Upper lobe of left lung (tissue), 6 donors: Measurements from ENCODE around the gene FOLH1. TPM values are rescaled to one million over a fixed set of nuclear protein-coding genes. Genes with fewer than 3 reads are reported as not detected.
A peak's percentile ranks its signal among the peaks of the same experiment; 100 is the strongest.
"Not testable (repeated sequence)": the region's sequence is repeated elsewhere in the genome, so short reads cannot be mapped to it uniquely, and the experiment has no call there.

Experiments used
- ATAC-seq, 2 donors: fragments of 200-7000 bp; cut with Tn5 transposase; one replicate each; pipeline ENCODE4 v1.9.1; 2022; ENCODE audit warnings: mild to moderate bottlenecking in 2 of 2, moderate library complexity in 2 of 2; ENCODE audit not compliant: low FRiP score in 2 of 2
- DNase-seq, 2 donors: peaks; one replicate each; pipeline ENCODE4 v3.0.0-alpha.2; 2019 to 2020
- H3K27ac ChIP-seq, 4 donors: fragments of 200-600 bp; sonication (generic); one replicate each; pipeline ENCODE4 v1.5.1; 2016 to 2019
- H3K27me3 ChIP-seq, 4 donors: fragments of 200-600 bp; sonication (generic); one replicate each; pipeline ENCODE4 v1.5.1; 2017 to 2019
- H3K36me3 ChIP-seq, 4 donors: fragments of 200-600 bp; sonication (generic); one replicate each; pipeline ENCODE4 v1.5.1; 2016 to 2019
- H3K4me1 ChIP-seq, 4 donors: fragments of 200-600 bp; sonication (generic); one replicate each; pipeline ENCODE4 v1.5.1; 2018 to 2019
- H3K4me3 ChIP-seq, 4 donors: fragments of 200-600 bp; sonication (generic); one replicate each; pipeline ENCODE4 v1.5.1; 2017 to 2019; ENCODE audit warnings: mild to moderate bottlenecking in 2 of 4, moderate library complexity in 1 of 4
- H3K9me3 ChIP-seq, 4 donors: fragments of 200-600 bp; sonication (generic); one replicate each; pipeline ENCODE4 v1.5.1; 2018 to 2019
- EP300 ChIP-seq, 4 donors: sonication (generic); formaldehyde crosslinking; IDR thresholded peaks; one replicate each; pipeline ENCODE4 v1.5.1; 2017; ENCODE audit warnings: antibody characterized with exemption in 4 of 4, control low read depth in 2 of 4
- POLR2A ChIP-seq, 4 donors: fragments of 450-650 bp; IDR thresholded peaks; one replicate each; pipeline ENCODE4 v1.5.1; 2016 to 2017; ENCODE audit warnings: antibody characterized with exemption in 4 of 4, mild to moderate bottlenecking in 2 of 4
- POLR2AphosphoS5 ChIP-seq, 2 donors: sonication (generic); formaldehyde crosslinking; IDR thresholded peaks; one replicate each; pipeline ENCODE4 v1.5.1; 2017; ENCODE audit warnings: antibody characterized with exemption in 2 of 2
- WGBS, 2 donors: methylation state at CpG; one replicate each; pipeline ENCODE4 v1.1.5; 2017 to 2018; 5-methylcytosine and 5-hydroxymethylcytosine counted together
- total RNA-seq, 6 donors: library from RNA; depleted of rRNA in 4 of 6; stranded (reverse); fragments of >200 nt in 4 of 6; gene quantifications; one replicate each; pipeline versions ENCODE4 v1.1.0 to v1.2.1, GENCODE V29; 2016 to 2021
- TF ChIP-seq, protein P1 (sequence below), 6 experiments: fragments of 450-650 bp in 4 of 6; fragments of 200-600 bp in 2 of 6; sonication (generic) in 2 of 6; IDR thresholded peaks; one replicate each; pipeline ENCODE4 v1.5.1; 2016 to 2019; ENCODE audit warnings: antibody characterized with exemption in 6 of 6
- donor health status: DM: no; HTN: no; CAD: no; lungs with moderate emphysema.
- donor health status: DM: no; HTN: yes; CAD: no; lungs with severe emphysema.

FOLH1 gene
- total RNA-seq, 6 donors from 2014 or later = 0.39 to 2.9 (median 1.8) TPM; not detected in 1

DNA sequence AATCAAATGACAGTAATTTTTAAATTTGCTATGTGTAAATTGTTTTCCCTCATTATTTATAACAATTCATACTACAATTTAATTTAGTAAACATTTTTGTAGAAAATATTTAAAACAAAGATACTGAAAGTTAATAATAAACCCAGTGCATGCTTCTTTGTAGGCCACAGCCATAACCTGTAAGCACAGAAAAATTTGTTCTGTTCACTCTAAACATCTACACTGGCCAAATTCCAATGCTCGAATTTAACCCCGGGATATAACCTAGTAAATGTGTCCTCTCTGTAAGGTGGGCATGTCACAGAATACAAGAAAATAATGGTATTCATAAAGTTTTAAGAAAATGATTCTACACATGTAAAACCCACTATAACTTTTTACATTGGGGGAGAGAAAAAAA, 22.2 kb downstream of the FOLH1 start:
- not testable (repeated sequence) for DNase-seq, ATAC-seq, H3K4me1 ChIP-seq, H3K9me3 ChIP-seq, H3K36me3 ChIP-seq, H3K27me3 ChIP-seq, H3K27ac ChIP-seq, H3K4me3 ChIP-seq
- 81 to 91% methylated on average over 2 of the region's 2 CpGs for WGBS, 2 donors

DNA sequence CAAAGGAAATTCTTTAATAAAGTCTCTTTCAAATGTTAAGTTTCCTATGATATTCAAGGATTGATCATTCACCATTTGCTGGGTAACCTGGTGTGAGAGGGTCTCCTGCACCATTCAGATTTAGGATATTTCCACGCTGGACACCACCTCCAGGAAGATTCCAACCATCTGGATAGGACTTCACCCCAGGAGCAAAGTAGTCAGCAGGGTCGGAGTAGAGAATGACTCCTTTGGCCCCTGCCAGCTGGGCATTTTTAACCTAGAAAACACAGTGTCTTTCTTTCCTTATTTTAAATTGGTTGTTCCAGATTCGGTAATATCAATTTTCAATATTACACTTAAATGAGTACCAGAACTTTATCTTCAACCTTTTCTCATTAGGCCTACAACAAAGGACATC, 22.8 kb downstream of the FOLH1 start:
- DNase-seq, H3K27me3 ChIP-seq, ATAC-seq, H3K4me1 ChIP-seq, H3K4me3 ChIP-seq, H3K9me3 ChIP-seq, H3K27ac ChIP-seq, H3K36me3 ChIP-seq: not testable (repeated sequence)
- 83 to 87% methylated on average over 3 of the region's 3 CpGs for WGBS, 2 donors

DNA sequence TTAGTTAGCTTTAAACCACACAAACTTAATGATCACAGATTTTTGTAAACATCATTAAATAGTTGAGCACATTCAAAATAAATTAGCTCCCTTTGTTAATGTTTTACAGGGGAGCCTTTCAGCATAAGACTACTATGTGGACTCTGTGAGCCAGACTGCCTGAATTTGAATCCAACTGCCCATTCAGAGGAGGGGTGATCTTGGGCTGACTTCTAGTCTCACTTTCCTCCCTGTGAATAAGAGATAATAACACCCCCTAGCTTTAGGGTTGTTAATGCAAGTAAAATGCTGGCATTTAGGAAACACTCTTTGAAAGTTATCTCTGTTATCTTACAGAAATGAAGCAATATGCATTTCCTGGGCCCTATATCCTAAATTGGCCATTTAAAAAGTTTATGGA, 23.6 kb downstream of the FOLH1 start:
- not testable (repeated sequence) for H3K9me3 ChIP-seq, ATAC-seq, H3K4me3 ChIP-seq, H3K36me3 ChIP-seq, DNase-seq, H3K4me1 ChIP-seq, H3K27me3 ChIP-seq, H3K27ac ChIP-seq

DNA sequence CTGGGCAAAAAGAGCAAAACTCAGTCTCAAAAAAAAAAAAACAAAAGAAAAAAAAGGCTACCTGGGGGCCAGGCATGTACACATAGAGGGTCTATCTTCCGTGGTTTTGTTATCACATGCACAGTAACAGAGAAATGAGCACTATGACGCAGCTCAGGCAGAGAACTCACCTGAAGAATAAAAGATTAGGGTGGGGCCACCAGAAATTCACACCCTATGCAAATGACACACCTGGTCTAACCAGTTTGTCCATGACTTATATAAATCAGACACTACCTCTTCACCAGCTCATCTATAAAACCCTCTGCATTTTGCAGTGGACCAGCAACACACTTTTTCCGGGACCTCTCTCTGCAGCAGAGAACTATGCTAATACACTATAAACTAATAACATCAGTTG, 30.5 kb downstream of the FOLH1 start:
- H3K4me3 ChIP-seq, H3K27me3 ChIP-seq, H3K9me3 ChIP-seq, H3K27ac ChIP-seq, ATAC-seq, H3K4me1 ChIP-seq, H3K36me3 ChIP-seq, DNase-seq: not testable (repeated sequence)
- 53 to 58% methylated on average over 3 of the region's 3 CpGs for WGBS, 2 donors

DNA sequence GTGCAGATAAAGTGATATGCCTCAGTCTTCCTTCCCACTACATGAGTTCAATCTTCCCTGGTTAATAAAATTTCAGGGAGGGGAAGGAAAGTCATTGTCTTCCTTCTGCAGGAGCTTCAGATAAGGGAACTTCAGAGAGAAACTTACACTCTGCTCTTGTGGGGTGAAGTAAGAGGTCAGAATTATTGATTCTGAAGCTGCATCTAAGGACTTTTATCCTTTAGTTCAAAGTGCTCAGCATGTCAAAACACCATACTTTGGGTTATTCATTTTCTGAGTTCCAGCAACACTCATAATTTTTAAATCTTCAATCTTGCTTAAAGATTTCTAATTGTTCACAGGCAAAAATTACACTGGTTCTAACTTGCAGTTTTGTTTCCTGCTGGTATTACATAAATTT, 33.0 kb downstream of the FOLH1 start:
- not testable (repeated sequence) for H3K27ac ChIP-seq, H3K36me3 ChIP-seq, H3K4me3 ChIP-seq, H3K27me3 ChIP-seq, ATAC-seq, H3K9me3 ChIP-seq, DNase-seq, H3K4me1 ChIP-seq

DNA sequence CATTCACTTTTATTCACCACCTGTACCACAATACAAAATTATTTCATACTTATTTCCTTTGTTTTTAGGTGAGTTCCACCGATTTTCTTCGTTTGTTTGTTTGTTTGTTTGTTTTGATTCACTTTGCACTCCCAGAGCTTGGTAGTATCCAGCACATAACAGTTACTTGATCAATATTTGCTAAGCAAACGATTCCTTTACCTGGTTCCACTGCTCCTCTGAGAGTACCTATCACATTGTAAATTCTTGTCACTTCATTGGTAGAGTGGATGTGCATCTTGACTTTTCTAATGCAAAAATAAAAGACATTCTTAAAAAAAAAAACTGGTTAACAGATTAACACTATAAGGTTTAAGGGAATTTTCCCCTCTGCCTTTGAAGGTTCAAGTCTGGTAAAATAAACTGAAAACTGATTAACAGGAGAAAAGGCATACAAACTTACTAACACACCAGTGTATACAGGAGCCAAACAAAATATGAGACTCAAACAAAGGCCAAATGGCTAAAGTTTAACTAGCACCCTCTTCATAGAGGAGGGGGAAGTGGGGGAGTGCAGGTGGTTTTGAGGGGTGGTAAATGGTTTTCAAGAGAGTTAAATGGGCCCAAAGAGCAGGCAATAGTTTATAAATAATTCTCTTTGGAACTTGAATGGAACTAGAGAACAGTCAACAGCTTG, 33.6 kb downstream of the FOLH1 start:
- not testable (repeated sequence) for H3K36me3 ChIP-seq, ATAC-seq, DNase-seq, H3K27me3 ChIP-seq, H3K27ac ChIP-seq, H3K9me3 ChIP-seq, H3K4me3 ChIP-seq, H3K4me1 ChIP-seq
- WGBS, 2 donors = 52 to 60% methylated on average over 2 to 3 of the region's 3 CpGs

DNA sequence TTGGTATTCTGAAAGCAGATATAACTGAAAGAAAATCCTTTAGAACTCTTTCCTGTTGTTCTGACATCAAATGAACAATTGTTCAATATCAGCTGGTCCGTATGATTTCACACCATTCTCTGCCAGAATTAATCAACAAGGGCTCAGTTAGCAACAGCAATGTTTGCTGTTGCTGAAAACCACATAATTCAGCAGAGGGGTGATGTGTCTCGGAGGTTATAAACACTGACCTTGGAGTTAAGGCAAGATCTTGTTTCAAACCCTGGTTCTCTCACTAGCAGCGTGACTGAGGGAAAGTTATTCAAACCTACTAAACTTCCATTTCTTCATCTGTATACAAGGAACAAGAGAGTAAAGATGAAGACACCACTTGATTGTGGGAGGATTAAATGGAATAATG, 36.8 kb downstream of the FOLH1 start:
- not testable (repeated sequence) for H3K4me1 ChIP-seq, H3K27me3 ChIP-seq, H3K36me3 ChIP-seq, DNase-seq, H3K4me3 ChIP-seq, H3K27ac ChIP-seq, ATAC-seq, H3K9me3 ChIP-seq
- WGBS, 2 donors = 76 to 87% methylated on average over 3 of the region's 3 CpGs

DNA sequence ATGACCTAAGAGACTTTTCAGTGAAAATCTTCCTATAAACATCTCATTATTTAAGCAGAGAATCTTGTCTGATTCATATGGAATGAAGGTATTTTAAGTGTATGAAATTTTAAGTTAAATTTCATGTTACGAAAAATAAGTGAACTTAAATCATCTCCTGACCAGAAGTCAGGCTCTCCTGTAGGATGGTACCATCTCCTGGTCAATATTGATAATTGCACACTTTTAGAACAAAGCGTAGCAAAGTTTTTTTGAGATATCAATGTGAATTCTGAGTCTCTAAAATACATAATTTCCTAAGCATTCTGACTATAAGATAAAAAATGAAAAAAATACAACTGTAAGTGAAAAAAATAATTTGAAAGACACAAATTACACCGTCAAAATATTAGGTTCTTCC, 38.8 kb downstream of the FOLH1 start:
- not testable (repeated sequence) for H3K4me3 ChIP-seq, H3K36me3 ChIP-seq, H3K27me3 ChIP-seq, ATAC-seq, H3K9me3 ChIP-seq, H3K4me1 ChIP-seq, DNase-seq, H3K27ac ChIP-seq
- whole genome bisulfite sequencing, 2 donors = 81% methylated on average over 3 of the region's 3 CpGs

DNA sequence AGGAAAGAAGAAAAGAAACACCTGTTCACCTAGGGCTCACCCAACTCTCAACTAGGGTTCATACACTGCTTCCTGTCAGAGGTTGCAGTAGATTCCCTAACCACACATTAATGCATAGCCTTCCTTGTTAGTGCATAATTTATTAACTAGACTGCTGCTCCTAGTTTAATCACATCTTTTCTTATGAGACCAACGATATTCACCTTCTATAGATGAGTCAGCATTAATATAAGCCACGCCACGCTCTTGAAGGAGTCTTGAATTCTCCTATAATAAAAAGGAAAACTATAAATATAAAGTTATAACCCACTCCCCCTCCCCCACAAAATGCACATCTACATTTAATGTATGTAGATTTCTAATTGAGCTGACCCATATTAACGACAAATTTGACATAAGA, 39.4 kb downstream of the FOLH1 start:
- ATAC-seq, H3K36me3 ChIP-seq, H3K4me1 ChIP-seq, H3K9me3 ChIP-seq, H3K27ac ChIP-seq, H3K4me3 ChIP-seq, DNase-seq, H3K27me3 ChIP-seq: not testable (repeated sequence)
- WGBS, 2 donors = 81 to 87% methylated on average over 4 of the region's 4 CpGs

DNA sequence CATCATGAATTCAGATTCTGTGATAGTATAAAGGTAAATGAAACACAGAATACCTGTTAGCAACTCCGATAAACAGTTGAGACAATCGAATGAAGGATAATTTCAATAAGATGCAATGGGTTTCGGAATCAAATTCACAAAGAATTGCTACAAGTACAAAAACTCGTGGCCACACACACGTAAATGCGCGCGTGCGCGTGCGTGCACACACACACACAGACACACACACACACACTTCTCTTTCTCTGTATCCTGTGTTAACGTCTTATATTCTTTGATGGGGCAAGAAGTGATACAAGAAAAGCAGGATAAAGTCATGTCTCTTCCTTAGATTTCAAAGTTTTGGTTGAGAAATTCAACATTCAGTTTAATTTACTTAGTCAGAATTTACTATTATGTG, 57.2 kb downstream of the FOLH1 start:
- Histone ChIP-seq H3K27ac (no peak overlapping the region), H3K4me3 (no peak overlapping the region), H3K9me3 (no peaks in the 10 kb centered on the region), H3K36me3 (no peaks in the 10 kb centered on the region), H3K27me3 (no peaks in the 10 kb centered on the region), H3K4me1 (no peaks in the 10 kb centered on the region)
- no peak for TF ChIP-seq POLR2AphosphoS5 (IDR thresholded peaks at IDR 0.05)
- no peak for TF ChIP-seq POLR2A (IDR thresholded peaks at IDR 0.05)
- TF ChIP-seq, protein P1, sequence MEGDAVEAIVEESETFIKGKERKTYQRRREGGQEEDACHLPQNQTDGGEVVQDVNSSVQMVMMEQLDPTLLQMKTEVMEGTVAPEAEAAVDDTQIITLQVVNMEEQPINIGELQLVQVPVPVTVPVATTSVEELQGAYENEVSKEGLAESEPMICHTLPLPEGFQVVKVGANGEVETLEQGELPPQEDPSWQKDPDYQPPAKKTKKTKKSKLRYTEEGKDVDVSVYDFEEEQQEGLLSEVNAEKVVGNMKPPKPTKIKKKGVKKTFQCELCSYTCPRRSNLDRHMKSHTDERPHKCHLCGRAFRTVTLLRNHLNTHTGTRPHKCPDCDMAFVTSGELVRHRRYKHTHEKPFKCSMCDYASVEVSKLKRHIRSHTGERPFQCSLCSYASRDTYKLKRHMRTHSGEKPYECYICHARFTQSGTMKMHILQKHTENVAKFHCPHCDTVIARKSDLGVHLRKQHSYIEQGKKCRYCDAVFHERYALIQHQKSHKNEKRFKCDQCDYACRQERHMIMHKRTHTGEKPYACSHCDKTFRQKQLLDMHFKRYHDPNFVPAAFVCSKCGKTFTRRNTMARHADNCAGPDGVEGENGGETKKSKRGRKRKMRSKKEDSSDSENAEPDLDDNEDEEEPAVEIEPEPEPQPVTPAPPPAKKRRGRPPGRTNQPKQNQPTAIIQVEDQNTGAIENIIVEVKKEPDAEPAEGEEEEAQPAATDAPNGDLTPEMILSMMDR (IDR thresholded peaks at IDR 0.05) = no peak
- TF ChIP-seq EP300 (IDR thresholded peaks at IDR 0.05) = no peak
- DNase-seq (peak in 1 of 2 donors; percentile 51), ATAC-seq (no peak)
- 84 to 85% methylated on average over 12 of the region's 12 CpGs for WGBS, 2 donors

DNA sequence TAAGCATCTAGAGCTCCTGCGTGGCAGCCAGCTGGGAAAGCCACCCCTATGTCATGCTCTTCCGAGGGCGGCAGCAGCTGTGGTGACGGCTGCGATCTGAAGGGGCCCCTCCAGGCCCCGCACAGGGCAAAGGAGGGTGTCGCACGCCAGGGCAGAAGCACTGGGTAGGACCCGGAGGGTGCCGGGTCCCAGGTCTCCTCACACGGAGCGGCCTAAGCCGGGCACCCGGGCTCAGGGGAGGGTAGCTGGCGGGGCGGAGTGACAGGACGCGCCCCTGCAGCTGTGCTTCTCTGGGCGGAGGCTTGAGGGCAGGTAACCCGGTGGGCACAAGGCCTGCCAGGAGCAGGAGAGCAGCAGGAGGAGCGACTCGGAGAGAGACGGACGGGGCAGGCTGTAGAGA, 106.0 kb downstream of the FOLH1 start:
- H3K9me3 ChIP-seq, H3K36me3 ChIP-seq, H3K4me3 ChIP-seq, H3K4me1 ChIP-seq, H3K27me3 ChIP-seq, H3K27ac ChIP-seq: not testable (repeated sequence)
- DNase-seq (peak in 1 of 2 donors; percentile 69), ATAC-seq (peak; percentile 39 to 73)
- WGBS, 2 donors = 83 to 94% methylated on average over 5 to 24 of the region's 24 CpGs
